GM12892 (cell line): ENCODE results near the gene CENPC.

Experiments
- POLR2A ChIP-seq: IDR thresholded peaks from 2 replicates; pipeline ENCODE4 v1.6.1; 2011; ENCODE audit warnings: low read depth, low read length, control low read depth
- POLR2AphosphoS5 ChIP-seq: IDR thresholded peaks from 2 replicates; pipeline ENCODE4 v1.6.1; 2011; ENCODE audit warnings: low read depth, low read length, control low read depth
- TAF1 ChIP-seq: IDR thresholded peaks from 2 replicates; pipeline ENCODE4 v1.6.1; 2011; ENCODE audit warnings: low read depth, mild to moderate bottlenecking, control low read depth, low read length, borderline replicate concordance

DNA sequence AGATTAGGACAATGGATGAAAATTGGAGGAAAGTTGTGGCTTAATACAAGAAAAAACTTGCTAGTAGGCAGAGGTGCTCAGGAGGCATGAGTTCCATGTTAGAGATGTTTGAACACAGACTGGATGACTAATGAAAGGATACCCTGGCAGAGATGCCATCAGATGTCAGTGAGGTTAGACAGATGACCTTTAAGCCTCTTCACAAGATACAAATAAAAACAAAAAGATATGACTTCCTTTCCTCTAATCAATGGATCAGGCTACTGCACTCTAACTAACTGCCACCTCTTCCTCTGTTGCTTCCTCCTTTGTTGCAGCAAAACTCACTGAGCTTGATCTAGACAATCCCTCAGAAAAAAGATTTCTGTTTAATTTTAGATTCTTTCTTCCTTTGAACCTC is 27.9 kb upstream of the CENPC start:
- TF ChIP-seq POLR2A (no peak), POLR2AphosphoS5 (no peak), TAF1 (no peak)
